Activated CD8-positive, alpha-beta memory T cell treated with anti-CD3 and anti-CD28 coated beads for 36 hours (primary cell): Measurements from ENCODE around the gene NIM1K. TPM values are rescaled to one million over a fixed set of nuclear protein-coding genes. Genes with fewer than 3 reads are reported as not detected.
"Not testable (repeated sequence)": the region's sequence is repeated elsewhere in the genome, so short reads cannot be mapped to it uniquely, and the experiment has no call there.

ENCODE experiments used
- CTCF ChIA-PET: fragments of 350-600 bp; sonication (Branson Sonifier 250); formaldehyde crosslinking; loops from one replicate; lab custom pipeline; 2021; ENCODE audit warnings: antibody characterized with exemption; lab: Charles Lee
- POLR2A ChIA-PET: fragments of 350-600 bp; sonication (Branson Sonifier 250); formaldehyde crosslinking; loops from one replicate; lab custom pipeline; 2021; ENCODE audit warnings: antibody characterized with exemption; lab: Charles Lee
- total RNA-seq, 2 experiments: library from RNA; stranded (reverse); gene quantifications; one replicate each; pipeline ENCODE4 v1.2.3, GENCODE V29; 2021

NIM1K gene
- total RNA-seq, 2 experiments from 2014 or later = 0.86 to 1.4 TPM

DNA sequence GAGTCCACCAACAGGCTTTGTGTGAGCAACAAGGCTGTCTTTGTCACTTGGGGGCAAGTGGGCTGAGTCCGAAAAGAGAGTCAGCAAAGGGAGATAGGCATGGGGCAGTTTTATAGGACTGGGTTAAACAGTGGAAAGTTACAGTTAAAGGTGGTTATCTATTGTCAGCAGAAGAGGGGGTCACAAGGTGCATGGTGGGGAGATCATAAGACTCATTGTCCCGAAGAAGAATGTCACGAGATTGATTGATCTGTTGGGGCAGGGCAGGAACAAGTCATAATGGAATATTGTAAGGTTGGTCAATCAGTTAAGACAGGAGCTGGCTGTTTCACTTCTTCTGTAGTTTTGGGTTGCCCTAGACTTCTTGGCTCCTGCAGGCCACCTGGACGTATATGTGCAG, 128.8 kb downstream of the NIM1K start:
- CTCF ChIA-PET = no interaction called here

GRCh38 chr5:43323488-43323887, 131.5 kb downstream of the NIM1K start:
- POLR2A ChIA-PET, CTCF ChIA-PET: not testable (repeated sequence)

More for the DNA sequence above, 128.8 kb downstream of the NIM1K start:
- POLR2A ChIA-PET = no interaction called here

DNA sequence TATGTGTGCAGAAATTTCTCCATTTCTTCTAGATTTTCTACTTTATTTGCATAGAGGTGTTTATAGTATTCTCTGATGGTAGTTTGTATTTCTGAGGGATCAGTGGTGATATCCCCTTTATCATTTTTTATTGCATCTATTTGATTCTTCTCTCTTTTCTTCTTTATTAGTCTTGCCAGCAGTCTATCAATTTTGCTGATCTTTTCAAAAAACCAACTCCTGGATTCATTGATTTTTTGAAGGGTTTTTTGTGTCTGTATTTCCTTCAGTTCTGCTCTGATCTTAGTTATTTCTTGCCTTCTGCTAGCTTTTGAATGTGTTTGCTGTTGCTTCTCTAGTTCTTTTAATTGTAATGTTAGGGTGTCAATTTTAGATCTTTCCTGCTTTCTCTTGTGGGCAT, 133.6 kb downstream of the NIM1K start:
- CTCF ChIA-PET = interaction anchor here (0.6 kb wide), 1 partner anchor 121 kb away, joined by 3 read pairs; no protein-coding TSS in a partner anchor
- POLR2A ChIA-PET = not testable (repeated sequence)

Other genes with a start within 250 kb of the NIM1K start
- gene ANXA2R, start 151.9 kb upstream of the NIM1K start, total RNA-seq = 1 to 10 TPM; 1.4 to 1.9 TPM
- 10 to 100 TPM; 34.2 to 34.7 TPM for gene ZNF131, start 71.3 kb upstream of the NIM1K start, total RNA-seq
- 10 to 100 TPM; 91.4 to 93.3 TPM for gene HMGCS1, start 121.2 kb downstream of the NIM1K start, total RNA-seq
- 10 to 100 TPM; 10.7 to 12.1 TPM for gene CCL28, start 220.2 kb downstream of the NIM1K start, total RNA-seq